DND-41 (cell line): ENCODE measurements around the gene CHRM5.

Source experiments
- CTCF ChIP-seq: IDR thresholded peaks from 2 replicates; pipeline ENCODE4 v1.5.1; 2012; ENCODE audit warnings: borderline replicate concordance, low read length, moderate library complexity, mild to moderate bottlenecking; ENCODE audit not compliant: poor library complexity, severe bottlenecking; ENCODE audit errors: extremely low read depth
- EZH2 ChIP-seq: IDR thresholded peaks from 3 replicates; pipeline ENCODE4 v1.6.1; 2012; ENCODE audit warnings: borderline replicate concordance, low read depth, mild to moderate bottlenecking, moderate library complexity, low read length, inconsistent platforms; ENCODE audit not compliant: severe bottlenecking

- TF ChIP-seq CTCF (no peak), EZH2 (no peak)
These were observed 78.3 kb downstream of the CHRM5 start for GRCh38 chr15:34046471-34047145.
